Suppressor macrophage treated with lipopolysaccharide for 4 hours (primary cell): ENCODE measurements around the gene C6orf52.
A peak's percentile ranks its signal among the peaks of the same experiment; 100 is the strongest.

Experiments
- DNase-seq: peaks from one replicate; pipeline ENCODE4 v3.0.0-alpha.2; 2020

C6orf52 gene

DNA sequence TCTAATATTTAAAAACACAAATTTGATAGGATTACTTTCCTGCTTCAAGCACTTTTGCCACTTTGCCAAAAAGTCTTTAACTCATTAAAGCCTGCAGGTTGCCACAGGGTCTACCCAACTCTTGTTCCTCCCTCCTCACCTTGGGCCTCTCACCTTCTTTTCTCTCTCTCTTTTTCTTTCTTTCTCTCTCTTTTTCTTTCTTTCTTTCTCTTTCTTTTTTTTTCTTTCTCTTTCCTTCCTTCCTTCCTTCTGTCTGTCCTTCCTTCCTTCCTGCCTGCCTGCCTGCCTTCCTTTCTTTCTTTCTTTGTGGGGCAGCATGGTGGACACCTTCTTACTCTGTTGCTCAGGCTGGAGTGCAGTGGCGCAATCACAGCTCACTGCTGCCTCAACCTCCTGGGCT, 50.2 kb downstream of the C6orf52 start:
- no peak for DNase-seq

DNA sequence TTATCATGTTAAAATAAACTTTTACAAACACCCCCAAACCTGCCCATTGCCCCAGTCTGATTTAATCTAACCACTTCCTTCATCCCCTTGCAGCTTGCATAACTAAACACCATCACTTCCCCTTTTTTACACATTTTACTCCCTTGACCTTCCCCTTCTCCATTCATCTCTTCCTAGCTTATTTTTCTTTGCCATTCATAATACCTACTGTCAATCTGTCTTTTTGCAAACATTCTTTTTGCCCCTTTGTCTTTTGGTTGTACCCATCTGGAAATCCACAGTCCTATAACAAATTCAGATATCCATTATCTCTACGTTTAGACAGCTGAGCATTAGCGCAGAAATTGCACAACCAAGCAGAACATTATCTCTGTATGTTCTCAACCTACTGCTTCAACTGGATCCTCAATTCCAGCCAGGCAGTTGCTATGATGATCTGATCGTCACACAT, 51.2 kb downstream of the C6orf52 start:
- peak; percentile 69 for DNase-seq

DNA sequence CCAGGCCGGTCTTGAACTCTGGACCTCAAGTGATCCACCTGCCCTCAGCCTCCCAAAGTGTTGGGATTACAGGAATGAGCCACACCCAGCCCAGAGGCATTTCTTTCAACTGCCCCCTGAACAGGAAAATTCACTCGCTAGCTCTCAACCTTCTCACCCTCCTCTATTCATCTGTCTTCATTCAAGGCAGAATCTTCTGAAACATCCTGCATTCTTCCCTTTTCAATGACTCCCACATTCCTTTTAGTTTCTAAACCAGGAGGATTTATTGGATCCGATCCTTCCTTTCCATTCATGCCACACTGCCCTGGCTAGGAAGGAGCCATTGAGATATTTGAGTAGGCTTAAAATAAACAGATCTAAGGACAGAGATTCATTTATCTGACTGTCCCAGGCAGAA, 52.9 kb downstream of the C6orf52 start:
- no peak for DNase-seq

DNA sequence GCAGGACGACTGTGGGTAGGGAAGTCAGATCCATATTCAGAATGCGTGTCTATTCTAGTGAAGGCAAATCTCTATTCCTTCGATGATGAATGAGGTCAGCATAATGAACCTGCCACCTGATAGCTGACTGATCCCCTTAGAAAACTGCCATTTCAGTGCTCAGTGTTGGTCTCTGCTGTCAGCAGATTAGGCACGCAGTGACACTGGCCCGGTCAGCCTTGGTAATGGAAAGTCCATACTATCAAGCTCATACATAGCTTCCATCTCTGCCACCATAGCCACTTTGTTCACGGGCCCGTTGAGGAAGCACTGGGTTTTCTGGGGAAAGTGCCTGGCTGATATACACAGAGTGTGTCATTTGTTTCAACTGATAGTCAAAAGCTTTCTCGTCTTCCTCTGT, 54.0 kb downstream of the C6orf52 start:
- DNase-seq: no peak

DNA sequence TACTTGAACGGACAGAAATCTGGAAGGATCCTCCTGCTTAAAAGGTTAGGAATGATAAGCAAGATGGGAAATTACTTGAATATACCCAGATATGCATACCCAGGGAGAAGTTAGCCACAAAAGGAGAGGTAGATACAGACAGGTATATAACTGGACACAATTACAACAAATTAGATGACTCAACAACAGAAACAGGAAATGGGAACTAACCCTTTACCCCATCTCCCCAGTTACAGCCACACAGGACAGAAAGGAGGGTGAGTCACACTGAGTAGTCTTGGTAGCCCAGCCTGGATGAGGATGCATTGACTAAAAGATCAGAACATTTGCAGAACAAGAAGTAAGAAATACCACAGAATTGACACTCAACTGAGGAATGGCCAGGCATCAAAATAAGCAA, 61.2 kb downstream of the C6orf52 start:
- DNase-seq: peak; percentile 90

DNA sequence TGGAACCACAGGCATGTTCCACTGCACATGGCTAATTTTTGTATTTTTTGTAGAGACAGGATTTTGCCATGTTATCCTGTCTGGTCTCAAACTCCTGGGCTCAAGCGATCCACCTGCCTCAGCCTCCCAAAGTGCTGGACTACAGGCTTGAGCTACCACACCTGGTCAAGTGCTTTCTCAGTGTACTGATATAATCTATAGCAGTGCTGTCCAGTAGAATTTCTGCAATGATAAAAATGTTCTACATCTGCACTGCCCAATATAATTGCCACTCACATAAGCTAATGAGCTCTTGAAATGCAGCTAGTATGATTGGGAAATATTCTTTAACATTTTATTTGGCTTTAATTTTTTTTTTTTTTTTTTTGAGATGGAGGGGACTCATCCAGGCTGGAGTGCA, 64.2 kb downstream of the C6orf52 start:
- DNase-seq: no peak

DNA sequence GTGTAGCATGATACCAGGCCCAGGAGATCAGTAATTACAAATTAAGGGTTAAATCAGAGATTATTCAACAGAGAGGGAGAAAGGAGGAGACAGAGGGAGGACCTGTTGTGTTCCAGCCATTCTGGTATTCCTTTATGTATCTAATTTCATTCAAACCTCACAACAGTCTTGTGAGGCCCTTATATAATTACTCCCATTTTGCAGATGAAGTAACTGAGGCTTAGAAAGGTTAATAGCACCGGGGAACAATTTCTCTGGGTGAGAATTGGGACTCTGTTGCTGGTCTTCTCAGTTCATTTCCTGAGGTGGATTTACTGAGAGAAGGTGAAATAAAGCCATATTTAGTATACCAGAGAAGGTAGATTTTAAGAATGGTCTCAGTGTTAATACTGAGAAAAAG, 66.6 kb downstream of the C6orf52 start:
- no peak for DNase-seq

DNA sequence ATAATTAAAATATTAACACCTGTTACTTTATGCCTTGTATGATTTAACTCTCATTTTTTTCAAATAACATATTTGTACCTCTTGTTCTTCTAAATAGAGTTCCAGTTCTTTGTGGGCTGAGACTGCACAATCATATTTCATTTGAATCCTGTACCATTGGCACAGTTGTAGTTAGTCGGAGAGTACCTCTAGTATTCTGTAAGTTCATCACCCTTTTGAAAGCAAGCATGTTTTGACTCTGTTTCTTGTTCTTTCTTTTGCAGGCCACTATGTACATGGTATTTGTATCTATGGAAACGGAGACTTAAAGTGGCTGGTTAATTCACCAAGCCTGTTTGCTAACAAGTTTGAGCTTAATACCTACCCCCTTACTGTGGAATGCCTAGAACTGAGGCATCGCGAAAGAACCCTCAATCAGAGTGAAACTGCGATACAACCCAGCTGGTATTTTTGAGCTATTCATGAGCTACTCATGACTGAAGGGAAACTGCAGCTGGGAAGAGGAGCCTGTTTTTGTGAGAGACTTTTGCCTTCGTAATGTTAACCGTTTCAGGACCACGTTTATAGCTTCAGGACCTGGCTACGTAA, 68.2 kb downstream of the C6orf52 start:
- DNase-seq: no peak

DNA sequence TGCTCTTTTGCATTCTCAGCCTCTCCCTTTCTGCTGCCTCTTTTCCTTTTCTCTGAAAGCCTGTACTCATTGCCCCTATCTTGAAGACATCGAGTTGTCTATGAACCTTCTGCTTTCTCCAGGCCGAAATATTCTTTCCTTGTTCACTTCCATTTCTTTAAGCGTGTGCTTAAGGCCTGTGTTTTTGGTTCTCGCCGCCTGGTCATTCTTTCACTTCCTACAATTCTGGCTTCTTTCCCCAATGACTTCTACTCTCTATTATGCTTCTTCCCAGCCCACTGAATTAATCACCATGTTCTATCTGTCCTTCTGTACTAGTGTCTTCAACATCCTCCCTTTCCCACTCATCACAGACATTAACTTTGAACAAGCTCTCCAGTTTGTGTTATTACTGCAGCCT, 69.6 kb downstream of the C6orf52 start:
- peak; percentile 57 for DNase-seq

DNA sequence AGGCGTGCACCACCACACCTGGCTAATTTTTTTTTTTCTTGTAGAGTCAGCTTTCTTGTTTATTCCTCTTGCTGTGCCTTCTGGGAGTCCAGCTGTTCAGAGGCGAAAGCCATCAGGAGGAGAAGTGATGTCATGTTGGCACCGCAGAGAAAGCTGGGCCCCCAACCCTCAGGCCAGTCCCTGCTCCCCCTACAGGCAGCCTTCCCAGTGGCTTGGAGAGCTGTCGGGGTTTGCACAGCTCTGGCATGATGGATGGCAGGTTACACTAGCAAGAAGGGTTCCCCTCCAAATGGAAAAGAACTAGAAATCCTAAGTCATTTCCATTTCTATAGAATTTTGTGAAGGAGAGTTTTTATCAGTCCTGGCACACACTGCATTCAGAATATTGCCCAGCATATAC, 72.6 kb downstream of the C6orf52 start:
- no peak for DNase-seq
